Heart left ventricle (tissue), 16 donors: ENCODE results near the gene ATP6V1D. TPM values are rescaled to one million over a fixed set of nuclear protein-coding genes. Genes with fewer than 3 reads are reported as not detected.
"Not testable (repeated sequence)": the region's sequence is repeated elsewhere in the genome, so short reads cannot be mapped to it uniquely, and the experiment has no call there.

Experiments
- ATAC-seq, 4 donors: fragments of 200-7000 bp; cut with Tn5 transposase; one replicate each; pipeline ENCODE4 v1.9.1; 2020 to 2022; ENCODE audit warnings: moderate library complexity in 4 of 4, mild to moderate bottlenecking in 3 of 4, moderate number of reproducible peaks in 1 of 4
- DNase-seq, 5 donors: peaks; one replicate each; pipeline ENCODE4 v3.0.0-alpha.2; 2020
- H3K27ac ChIP-seq, 12 donors: fragments of 200-600 bp; sonication (generic) in 4 of 12; one replicate each; pipeline versions ENCODE4 v1.5.0 to v1.8.0; 2016 to 2022; ENCODE audit warnings: mild to moderate bottlenecking in 2 of 12
- H3K27me3 ChIP-seq, 9 donors: fragments of 200-600 bp; sonication (generic) in 2 of 9; one replicate each; pipeline versions ENCODE4 v1.5.1 to v1.8.0; 2016 to 2022; ENCODE audit warnings: mild to moderate bottlenecking in 3 of 9
- H3K36me3 ChIP-seq, 9 donors: fragments of 200-600 bp; sonication (generic) in 2 of 9; one replicate each; pipeline versions ENCODE4 v1.5.0 to v1.8.0; 2018 to 2022; ENCODE audit warnings: mild to moderate bottlenecking in 2 of 9
- H3K4me1 ChIP-seq, 12 donors: fragments of 200-600 bp; sonication (generic) in 4 of 12; one replicate each; pipeline versions ENCODE4 v1.5.0 to v1.8.0; 2016 to 2022; ENCODE audit warnings: mild to moderate bottlenecking in 3 of 12
- H3K4me3 ChIP-seq, 12 donors: fragments of 200-600 bp; sonication (generic) in 4 of 12; one replicate each; pipeline versions ENCODE4 v1.5.0 to v1.8.0; 2017 to 2022; ENCODE audit warnings: mild to moderate bottlenecking in 9 of 12, moderate library complexity in 4 of 12
- H3K9me3 ChIP-seq, 12 donors: fragments of 200-600 bp; sonication (generic) in 4 of 12; one replicate each; pipeline versions ENCODE4 v1.5.0 to v1.8.0; 2016 to 2022; ENCODE audit warnings: mild to moderate bottlenecking in 1 of 12
- CTCF ChIP-seq, 12 donors: fragments of 200-600 bp; sonication (generic) in 4 of 12; IDR thresholded peaks; one replicate each; pipeline versions ENCODE4 v1.5.0 to v1.8.0; 2018 to 2022; ENCODE audit warnings: antibody characterized with exemption in 12 of 12, mild to moderate bottlenecking in 5 of 12
- POLR2A ChIP-seq, 2 donors: fragments of 450-650 bp; IDR thresholded peaks; one replicate each; pipeline ENCODE4 v1.6.1; 2017; ENCODE audit warnings: antibody characterized with exemption in 2 of 2, mild to moderate bottlenecking in 2 of 2, moderate library complexity in 2 of 2
- WGBS, 4 donors: extraction: QIAGEN DNeasy Blood & Tissue Kit in 2 of 4; methylation state at CpG; one replicate each; pipeline versions ENCODE4 v1.1.5 to v1.1.7; 2013 to 2018; 5-methylcytosine and 5-hydroxymethylcytosine counted together
- intact Hi-C, 10 donors: fragments of 100-400 bp; cut with DNase I; formaldehyde crosslinking; loops; one replicate each; pipeline versions ENCODE4 v1.11.1 to v1.14.2; 2022
- polyA plus RNA-seq, 2 donors: library from polyadenylated mRNA; stranded (reverse); fragments of 200-250 nt; gene quantifications; one replicate each; pipeline ENCODE4 v1.2.3, GENCODE V29; 2013
- total RNA-seq, 9 donors: library from RNA; depleted of rRNA in 2 of 9; stranded (reverse); fragments of >200 nt in 2 of 9; fragmentation: NEBNext Ultra II Directional in 3 of 9; extraction: Animal tissue kit (Norgen Biotek cat#: 25700) in 3 of 9; gene quantifications; one replicate each; pipeline versions ENCODE4 v1.1.0 to v1.2.4, GENCODE V29; 2016 to 2023
- donor health status: ischemic (EF 13 %, LVEDD 7.1; RV severe dilation, severe dysfunction).
- donor health status: healthy with polysubstance abuse.
- donor health status: DM: no; HTN: yes; CAD: no.
- donor health status: DM: no; HTN: no; CAD: no.
- donor health status: ischemic (EF 25% LVEDD 6.9; RV normal size, moderate dysfunction).
- donor health status: ischemic (EF 25% LVEDD 5.7; RV mildly dilated, moderate dysfunction).
- donor health status: healthy.
- donor health status: DM: yes; HTN: yes; CAD: no.
- donor health status: ischemic (EF 35%, LVEDD 5.7; RV mildly dilated, moderate dysfunction).
- donor health status: nonischemic (EF 11% LVEDD 7.7; RV severe dilation, severe dysfunction).
- donor health status: DM: yes; HTN: yes; CAD: no.
- donor health status: PGD.
- donor health status: ischemic (EF 29% LVEDD 5.4; RV normal size, mild dysfunction).
- donor health status: nonischemic (EF 23%, LVEDD 6.1; RV moderate dilation, normal function).

ATP6V1D gene
- total and polyA plus RNA-seq, 11 donors: 106 to 211 (median 167) TPM

GRCh38 chr14:67352055-67352454, 7.5 kb downstream of the ATP6V1D start:
- Histone ChIP-seq H3K4me1 (peaks cover 0 to 13% (median 11%) of the 10 kb centered on the region in 12 donors), H3K27me3 (no peaks in the 10 kb centered on the region), H3K36me3 (peaks cover 0 to 62% (median 58%) of the 10 kb centered on the region in 9 donors), H3K9me3 (no peaks in the 10 kb centered on the region), H3K27ac (no peak overlapping the region), H3K4me3 (no peak overlapping the region)
- intact Hi-C loops: loop anchor here in 1 of 10 donors (10.0 kb wide), 1 partner anchor 107 kb away; the partner anchor contains the start of gene PALS1
- WGBS, 4 donors: 79 to 93% (median 86%) methylated on average over 5 of the region's 5 CpGs
- no peak for DNase-seq
- no peak for ATAC-seq
- no peak for TF ChIP-seq POLR2A (IDR thresholded peaks at IDR 0.05)
- TF ChIP-seq CTCF (IDR thresholded peaks at IDR 0.05): no peak

GRCh38 chr14:67345583-67345982, 14.0 kb downstream of the ATP6V1D start:
- Histone ChIP-seq H3K36me3 (peaks cover 4 to 95% (median 88%) of the 10 kb centered on the region in 9 donors), H3K4me3 (no peak overlapping the region)
- ATAC-seq: no peak

GRCh38 chr14:67343601-67344230, 15.9 kb downstream of the ATP6V1D start:
- intact Hi-C loops: no loop called here
- no peaks in the 10 kb centered on the region for H3K27me3 ChIP-seq
- no peaks in the 10 kb centered on the region for H3K9me3 ChIP-seq
- TF ChIP-seq CTCF (IDR thresholded peaks at IDR 0.05): no peak
- TF ChIP-seq POLR2A (IDR thresholded peaks at IDR 0.05): no peak
- H3K27ac ChIP-seq: no peak overlapping the region
- peaks cover 4 to 95% (median 87%) of the 10 kb centered on the region in 9 donors for H3K36me3 ChIP-seq
- 91 to 93% (median 93%) methylated on average over 4 of the region's 4 CpGs for WGBS, 4 donors
- DNase-seq: no peak
- ATAC-seq: no peak
- no peaks in the 10 kb centered on the region for H3K4me1 ChIP-seq
- H3K4me3 ChIP-seq: no peak overlapping the region

More at GRCh38 chr14:67345583-67345982, 14.0 kb downstream of the ATP6V1D start:
- intact Hi-C loops: no loop called here
- no peaks in the 10 kb centered on the region for H3K4me1 ChIP-seq
- H3K9me3 ChIP-seq: no peaks in the 10 kb centered on the region
- H3K27me3 ChIP-seq: no peaks in the 10 kb centered on the region
- TF ChIP-seq POLR2A (IDR thresholded peaks at IDR 0.05) (no peak), CTCF (IDR thresholded peaks at IDR 0.05) (no peak)
- DNase-seq: no peak
- H3K27ac ChIP-seq: no peak overlapping the region

- H3K4me3 ChIP-seq, H3K27ac ChIP-seq, ATAC-seq, H3K4me1 ChIP-seq, H3K27me3 ChIP-seq, H3K9me3 ChIP-seq, intact Hi-C loops, DNase-seq: not testable (repeated sequence)
- WGBS, 4 donors: 97 to 100% (median 98%) methylated on average over 13 to 31 of the region's 31 CpGs
- H3K36me3 ChIP-seq: peaks cover 4 to 95% (median 86%) of the 10 kb centered on the region in 9 donors
Observed at GRCh38 chr14:67341231-67341630, 18.4 kb downstream of the ATP6V1D start.

- intact Hi-C loops: no loop called here
Observed at GRCh38 chr14:67335781-67336180, 23.8 kb downstream of the ATP6V1D start.

More at GRCh38 chr14:67335781-67336180, 23.8 kb downstream of the ATP6V1D start:
- Histone ChIP-seq H3K27ac (no peak overlapping the region), H3K9me3 (no peaks in the 10 kb centered on the region), H3K27me3 (no peaks in the 10 kb centered on the region), H3K4me1 (no peaks in the 10 kb centered on the region), H3K36me3 (peaks cover 0 to 98% (median 93%) of the 10 kb centered on the region in 9 donors), H3K4me3 (no peak overlapping the region)
- TF ChIP-seq POLR2A (IDR thresholded peaks at IDR 0.05) (no peak), CTCF (IDR thresholded peaks at IDR 0.05) (peak in 5 of 12 donors; percentile 8 to 42 (median 30))
- ATAC-seq: no peak
- no peak for DNase-seq
- WGBS, 4 donors: 90 to 97% (median 95%) methylated on average over 2 of the region's 2 CpGs
